ENCODE measurements around the gene APC2. TPM values are rescaled to one million over a fixed set of nuclear protein-coding genes. Genes with fewer than 3 reads are reported as not detected.

Gene APC2
- total RNA-seq, 1 donor from 2014 or later: 1.0 TPM

GRCh38 chr19:1461862-1462261 lies 11.9 kb downstream of the APC2 start:
- no peak overlapping the region for H3K27ac ChIP-seq (ENCODE audit: low read depth, low read length)
- H3K4me3 ChIP-seq (ENCODE audit: low read length in 3 of 3): no peak overlapping the region
- H3K9me3 ChIP-seq (ENCODE audit: control insufficient read depth in 3 of 3, low read length in 3 of 3): no peaks in the 10 kb centered on the region
- H3K36me3 ChIP-seq (ENCODE audit: control insufficient read depth in 3 of 3, insufficient read depth in 3 of 3, low read length in 3 of 3): peaks cover 0 to 7% (median 0%) of the 10 kb centered on the region in 3 donors
- peaks cover 4 to 16% (median 6%) of the 10 kb centered on the region in 3 donors for H3K4me1 ChIP-seq (ENCODE audit: control insufficient read depth in 3 of 3, insufficient read depth in 3 of 3, low read length in 3 of 3)
- H3K27me3 ChIP-seq (ENCODE audit: control insufficient read depth in 3 of 3, insufficient read depth in 3 of 3, low read length in 3 of 3): peaks cover 26 to 59% (median 39%) of the 10 kb centered on the region in 3 donors
- H3K9ac ChIP-seq (ENCODE audit: low read depth in 1 of 3, low read length in 3 of 3): no peak overlapping the region

- Histone ChIP-seq H3K36me3 (ENCODE audit: control insufficient read depth in 3 of 3, insufficient read depth in 3 of 3, low read length in 3 of 3) (peaks cover 0 to 5% (median 0%) of the 10 kb centered on the region in 3 donors), H3K4me1 (ENCODE audit: control insufficient read depth in 3 of 3, insufficient read depth in 3 of 3, low read length in 3 of 3) (peaks cover 18 to 35% (median 28%) of the 10 kb centered on the region in 3 donors), H3K27ac (ENCODE audit: low read depth, low read length) (no peak overlapping the region), H3K9me3 (ENCODE audit: control insufficient read depth in 3 of 3, low read length in 3 of 3) (no peaks in the 10 kb centered on the region), H3K27me3 (ENCODE audit: control insufficient read depth in 3 of 3, insufficient read depth in 3 of 3, low read length in 3 of 3) (peaks cover 39 to 63% (median 54%) of the 10 kb centered on the region in 3 donors), H3K9ac (ENCODE audit: low read depth in 1 of 3, low read length in 3 of 3) (peak overlapping the region in 1 of 3 donors; percentile 25), H3K4me3 (ENCODE audit: low read length in 3 of 3) (peak overlapping the region in 1 of 3 donors; percentile 35)
These were observed 15.5 kb downstream of the APC2 start for GRCh38 chr19:1465191-1466016.

- no peak overlapping the region for H3K9ac ChIP-seq (ENCODE audit: low read depth in 1 of 3, low read length in 3 of 3)
- peaks cover 0 to 1% (median 0%) of the 10 kb centered on the region in 3 donors for H3K36me3 ChIP-seq (ENCODE audit: control insufficient read depth in 3 of 3, insufficient read depth in 3 of 3, low read length in 3 of 3)
- H3K27ac ChIP-seq (ENCODE audit: low read depth, low read length): no peak overlapping the region
- H3K4me1 ChIP-seq (ENCODE audit: control insufficient read depth in 3 of 3, insufficient read depth in 3 of 3, low read length in 3 of 3): peaks cover 24 to 42% (median 35%) of the 10 kb centered on the region in 3 donors
- H3K4me3 ChIP-seq (ENCODE audit: low read length in 3 of 3): peak overlapping the region in 1 of 3 donors; percentile 22
- H3K9me3 ChIP-seq (ENCODE audit: control insufficient read depth in 3 of 3, low read length in 3 of 3): no peaks in the 10 kb centered on the region
- H3K27me3 ChIP-seq (ENCODE audit: control insufficient read depth in 3 of 3, insufficient read depth in 3 of 3, low read length in 3 of 3): peaks cover 45 to 64% (median 60%) of the 10 kb centered on the region in 3 donors
These were observed 16.1 kb downstream of the APC2 start for GRCh38 chr19:1466018-1466460.

- Histone ChIP-seq H3K9me3 (ENCODE audit: control insufficient read depth in 3 of 3, low read length in 3 of 3) (no peaks in the 10 kb centered on the region), H3K9ac (ENCODE audit: low read depth in 1 of 3, low read length in 3 of 3) (no peak overlapping the region), H3K4me1 (ENCODE audit: control insufficient read depth in 3 of 3, insufficient read depth in 3 of 3, low read length in 3 of 3) (peaks cover 30 to 48% (median 41%) of the 10 kb centered on the region in 3 donors), H3K36me3 (ENCODE audit: control insufficient read depth in 3 of 3, insufficient read depth in 3 of 3, low read length in 3 of 3) (no peaks in the 10 kb centered on the region), H3K27ac (ENCODE audit: low read depth, low read length) (no peak overlapping the region), H3K4me3 (ENCODE audit: low read length in 3 of 3) (no peak overlapping the region), H3K27me3 (ENCODE audit: control insufficient read depth in 3 of 3, insufficient read depth in 3 of 3, low read length in 3 of 3) (peaks cover 51 to 70% (median 66%) of the 10 kb centered on the region in 3 donors)
These were observed 16.7 kb downstream of the APC2 start for GRCh38 chr19:1466461-1467214.

- Histone ChIP-seq H3K27ac (ENCODE audit: low read depth, low read length) (no peak overlapping the region), H3K4me3 (ENCODE audit: low read length in 3 of 3) (no peak overlapping the region), H3K36me3 (ENCODE audit: control insufficient read depth in 3 of 3, insufficient read depth in 3 of 3, low read length in 3 of 3) (no peaks in the 10 kb centered on the region), H3K4me1 (ENCODE audit: control insufficient read depth in 3 of 3, insufficient read depth in 3 of 3, low read length in 3 of 3) (peaks cover 32 to 52% (median 46%) of the 10 kb centered on the region in 3 donors), H3K9ac (ENCODE audit: low read depth in 1 of 3, low read length in 3 of 3) (no peak overlapping the region), H3K27me3 (ENCODE audit: control insufficient read depth in 3 of 3, insufficient read depth in 3 of 3, low read length in 3 of 3) (peaks cover 56 to 75% (median 71%) of the 10 kb centered on the region in 3 donors), H3K9me3 (ENCODE audit: control insufficient read depth in 3 of 3, low read length in 3 of 3) (no peaks in the 10 kb centered on the region)
These were observed 17.2 kb downstream of the APC2 start for GRCh38 chr19:1467215-1467489.

GRCh38 chr19:1467490-1468273 lies 17.8 kb downstream of the APC2 start:
- no peaks in the 10 kb centered on the region for H3K36me3 ChIP-seq (ENCODE audit: control insufficient read depth in 3 of 3, insufficient read depth in 3 of 3, low read length in 3 of 3)
- no peak overlapping the region for H3K27ac ChIP-seq (ENCODE audit: low read depth, low read length)
- H3K4me3 ChIP-seq (ENCODE audit: low read length in 3 of 3): no peak overlapping the region
- H3K9ac ChIP-seq (ENCODE audit: low read depth in 1 of 3, low read length in 3 of 3): no peak overlapping the region
- H3K27me3 ChIP-seq (ENCODE audit: control insufficient read depth in 3 of 3, insufficient read depth in 3 of 3, low read length in 3 of 3): peaks cover 62 to 80% (median 77%) of the 10 kb centered on the region in 3 donors
- H3K4me1 ChIP-seq (ENCODE audit: control insufficient read depth in 3 of 3, insufficient read depth in 3 of 3, low read length in 3 of 3): peaks cover 32 to 57% (median 51%) of the 10 kb centered on the region in 3 donors
- H3K9me3 ChIP-seq (ENCODE audit: control insufficient read depth in 3 of 3, low read length in 3 of 3): no peaks in the 10 kb centered on the region

GRCh38 chr19:1468274-1468820 lies 18.4 kb downstream of the APC2 start:
- Histone ChIP-seq H3K27ac (ENCODE audit: low read depth, low read length) (no peak overlapping the region), H3K4me1 (ENCODE audit: control insufficient read depth in 3 of 3, insufficient read depth in 3 of 3, low read length in 3 of 3) (peaks cover 32 to 59% (median 58%) of the 10 kb centered on the region in 3 donors), H3K27me3 (ENCODE audit: control insufficient read depth in 3 of 3, insufficient read depth in 3 of 3, low read length in 3 of 3) (peaks cover 68 to 87% (median 83%) of the 10 kb centered on the region in 3 donors), H3K36me3 (ENCODE audit: control insufficient read depth in 3 of 3, insufficient read depth in 3 of 3, low read length in 3 of 3) (no peaks in the 10 kb centered on the region), H3K4me3 (ENCODE audit: low read length in 3 of 3) (no peak overlapping the region), H3K9me3 (ENCODE audit: control insufficient read depth in 3 of 3, low read length in 3 of 3) (no peaks in the 10 kb centered on the region), H3K9ac (ENCODE audit: low read depth in 1 of 3, low read length in 3 of 3) (no peak overlapping the region)

GRCh38 chr19:1468821-1469254 lies 18.9 kb downstream of the APC2 start:
- Histone ChIP-seq H3K9me3 (ENCODE audit: control insufficient read depth in 3 of 3, low read length in 3 of 3) (no peaks in the 10 kb centered on the region), H3K4me1 (ENCODE audit: control insufficient read depth in 3 of 3, insufficient read depth in 3 of 3, low read length in 3 of 3) (peaks cover 32 to 62% (median 59%) of the 10 kb centered on the region in 3 donors), H3K9ac (ENCODE audit: low read depth in 1 of 3, low read length in 3 of 3) (no peak overlapping the region), H3K4me3 (ENCODE audit: low read length in 3 of 3) (no peak overlapping the region), H3K27ac (ENCODE audit: low read depth, low read length) (no peak overlapping the region), H3K27me3 (ENCODE audit: control insufficient read depth in 3 of 3, insufficient read depth in 3 of 3, low read length in 3 of 3) (peaks cover 72 to 90% (median 88%) of the 10 kb centered on the region in 3 donors), H3K36me3 (ENCODE audit: control insufficient read depth in 3 of 3, insufficient read depth in 3 of 3, low read length in 3 of 3) (no peaks in the 10 kb centered on the region)
